IPS-18a (cell line): ENCODE data around the gene LRRC1.
"Not testable (repeated sequence)": the region's sequence is repeated elsewhere in the genome, so short reads cannot be mapped to it uniquely, and the experiment has no call there.

ENCODE experiments used
- H3K27ac ChIP-seq: one replicate; pipeline ENCODE4 v1.5.1; 2013; ENCODE audit warnings: low read length
- H3K27me3 ChIP-seq: one replicate; pipeline ENCODE4 v1.6.1; 2013; ENCODE audit warnings: mild to moderate bottlenecking, low read length; ENCODE audit not compliant: control insufficient read depth, insufficient read depth
- H3K36me3 ChIP-seq: one replicate; pipeline ENCODE4 v1.6.1; 2013; ENCODE audit warnings: low read depth, low read length; ENCODE audit not compliant: control insufficient read depth
- H3K4me1 ChIP-seq: one replicate; pipeline ENCODE4 v1.6.1; 2013; ENCODE audit warnings: low read depth, low read length; ENCODE audit not compliant: control insufficient read depth
- H3K4me3 ChIP-seq: one replicate; pipeline ENCODE4 v1.5.1; 2013; ENCODE audit warnings: low read length
- H3K9ac ChIP-seq: one replicate; pipeline ENCODE4 v1.6.1; 2013; ENCODE audit warnings: mild to moderate bottlenecking, low read length, moderate library complexity
- H3K9me3 ChIP-seq: one replicate; pipeline ENCODE4 v1.6.1; 2013; ENCODE audit warnings: low read depth, low read length; ENCODE audit not compliant: control insufficient read depth

Gene LRRC1

GRCh38 chr6:53805016-53805415 is 10.2 kb downstream of the LRRC1 start:
- no peak overlapping the region for H3K27ac ChIP-seq
- no peak overlapping the region for H3K4me3 ChIP-seq
- H3K36me3 ChIP-seq, result no peaks in the 10 kb centered on the region
- peaks cover 13% of the 10 kb centered on the region for H3K4me1 ChIP-seq
- no peaks in the 10 kb centered on the region for H3K9me3 ChIP-seq
- no peaks in the 10 kb centered on the region for H3K27me3 ChIP-seq
- H3K9ac ChIP-seq, result no peak overlapping the region

- Histone ChIP-seq H3K27me3 (no peaks in the 10 kb centered on the region), H3K4me1 (peaks cover 13% of the 10 kb centered on the region), H3K9me3 (no peaks in the 10 kb centered on the region), H3K36me3 (no peaks in the 10 kb centered on the region), H3K9ac (no peak overlapping the region), H3K4me3 (no peak overlapping the region), H3K27ac (no peak overlapping the region)
These were observed 10.9 kb downstream of the LRRC1 start for GRCh38 chr6:53805725-53806124.

GRCh38 chr6:53807606-53808005 is 12.8 kb downstream of the LRRC1 start:
- H3K9ac ChIP-seq, H3K9me3 ChIP-seq, H3K4me3 ChIP-seq, H3K36me3 ChIP-seq, H3K27me3 ChIP-seq, H3K27ac ChIP-seq: not testable (repeated sequence)
- peaks cover 13% of the 10 kb centered on the region for H3K4me1 ChIP-seq

- no peaks in the 10 kb centered on the region for H3K9me3 ChIP-seq
- H3K27ac ChIP-seq, result no peak overlapping the region
- peaks cover 13% of the 10 kb centered on the region for H3K4me1 ChIP-seq
- no peaks in the 10 kb centered on the region for H3K27me3 ChIP-seq
- no peak overlapping the region for H3K4me3 ChIP-seq
- H3K9ac ChIP-seq, result no peak overlapping the region
- H3K36me3 ChIP-seq, result no peaks in the 10 kb centered on the region
These were observed 13.6 kb downstream of the LRRC1 start for GRCh38 chr6:53808302-53808881.

GRCh38 chr6:53809691-53810090 is 14.9 kb downstream of the LRRC1 start:
- Histone ChIP-seq H3K4me3 (no peak overlapping the region), H3K4me1 (peaks cover 20% of the 10 kb centered on the region), H3K9me3 (no peaks in the 10 kb centered on the region), H3K27me3 (no peaks in the 10 kb centered on the region), H3K27ac (no peak overlapping the region), H3K36me3 (no peaks in the 10 kb centered on the region), H3K9ac (no peak overlapping the region)

DNA sequence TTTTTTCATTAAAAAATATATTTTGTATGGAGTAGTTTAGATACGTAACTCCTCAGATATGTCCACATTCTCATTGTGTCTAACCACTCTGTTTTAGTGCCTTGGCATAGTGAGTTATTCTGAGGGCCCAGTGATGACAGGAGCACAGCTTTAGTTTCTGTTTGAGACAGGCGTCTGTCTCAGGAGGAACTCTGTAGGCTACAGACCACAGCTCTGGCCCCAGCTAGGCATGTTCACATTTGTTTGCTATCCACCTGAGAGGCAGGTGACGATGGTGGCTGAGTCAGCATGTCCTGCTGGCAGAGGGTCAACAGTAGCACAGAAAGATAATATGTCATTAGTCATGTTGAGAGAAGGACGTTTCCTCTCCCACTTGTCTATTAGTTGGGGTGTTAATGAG is 16.3 kb downstream of the LRRC1 start:
- no peak overlapping the region for H3K9ac ChIP-seq
- no peak overlapping the region for H3K27ac ChIP-seq
- no peaks in the 10 kb centered on the region for H3K27me3 ChIP-seq
- no peaks in the 10 kb centered on the region for H3K9me3 ChIP-seq
- H3K36me3 ChIP-seq, result no peaks in the 10 kb centered on the region
- no peak overlapping the region for H3K4me3 ChIP-seq
- H3K4me1 ChIP-seq, result peaks cover 11% of the 10 kb centered on the region

DNA sequence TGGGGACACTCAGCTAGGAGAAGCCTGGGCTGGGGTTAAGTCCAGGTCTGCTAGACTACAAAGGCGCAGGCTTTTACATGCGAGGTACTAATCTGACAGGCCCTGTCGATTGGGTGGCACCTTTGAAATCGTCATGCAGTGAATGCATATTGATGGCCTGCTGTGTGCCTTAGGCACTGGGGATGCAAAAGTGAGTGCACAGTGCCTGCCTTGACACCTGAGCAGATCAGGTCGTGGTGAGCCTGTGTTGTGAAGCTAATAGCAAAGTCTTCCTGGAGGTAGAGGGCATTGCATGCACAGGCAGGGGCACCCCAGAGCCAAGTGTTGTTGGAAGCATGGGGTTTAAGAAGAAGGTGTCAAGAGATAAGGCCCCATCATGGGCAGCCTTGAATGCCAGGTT is 16.9 kb downstream of the LRRC1 start:
- no peak overlapping the region for H3K27ac ChIP-seq
- no peak overlapping the region for H3K9ac ChIP-seq
- peaks cover 7% of the 10 kb centered on the region for H3K4me1 ChIP-seq
- H3K9me3 ChIP-seq, result no peaks in the 10 kb centered on the region
- H3K27me3 ChIP-seq, result no peaks in the 10 kb centered on the region
- H3K36me3 ChIP-seq, result no peaks in the 10 kb centered on the region
- no peak overlapping the region for H3K4me3 ChIP-seq

DNA sequence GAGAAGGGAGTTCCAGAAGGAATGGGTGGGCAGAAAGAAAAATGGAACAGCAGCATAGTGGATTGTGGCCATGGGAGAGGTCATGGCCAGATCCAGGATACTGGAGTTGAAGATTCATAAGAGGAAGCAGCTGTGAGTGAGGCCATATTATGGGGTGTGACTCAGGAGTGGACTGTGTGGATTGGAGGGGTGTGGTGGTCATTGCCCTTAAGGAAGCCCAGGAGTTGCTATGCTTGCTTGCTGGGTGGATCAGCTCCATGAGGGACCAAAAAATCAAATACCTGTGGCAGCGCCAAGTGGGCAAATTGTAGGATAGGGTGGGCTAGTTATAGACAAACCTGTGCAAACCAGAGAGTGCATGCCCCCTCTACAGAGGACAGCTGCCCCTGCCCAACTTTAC is 18.3 kb downstream of the LRRC1 start:
- Histone ChIP-seq H3K9me3 (no peaks in the 10 kb centered on the region), H3K9ac (no peak overlapping the region), H3K36me3 (no peaks in the 10 kb centered on the region), H3K4me3 (no peak overlapping the region), H3K27me3 (no peaks in the 10 kb centered on the region), H3K4me1 (peaks cover 7% of the 10 kb centered on the region), H3K27ac (no peak overlapping the region)

GRCh38 chr6:53813801-53814200 is 19.0 kb downstream of the LRRC1 start:
- Histone ChIP-seq H3K4me1 (peaks cover 10% of the 10 kb centered on the region), H3K36me3 (no peaks in the 10 kb centered on the region), H3K4me3 (no peak overlapping the region), H3K9ac (no peak overlapping the region), H3K9me3 (no peaks in the 10 kb centered on the region), H3K27ac (no peak overlapping the region), H3K27me3 (no peaks in the 10 kb centered on the region)

GRCh38 chr6:53814353-53814752 is 19.5 kb downstream of the LRRC1 start:
- Histone ChIP-seq H3K4me1 (peaks cover 12% of the 10 kb centered on the region), H3K9ac (no peak overlapping the region), H3K36me3 (no peaks in the 10 kb centered on the region), H3K4me3 (no peak overlapping the region), H3K27me3 (no peaks in the 10 kb centered on the region), H3K9me3 (no peaks in the 10 kb centered on the region), H3K27ac (no peak overlapping the region)

GRCh38 chr6:53815381-53816119 is 20.7 kb downstream of the LRRC1 start:
- no peak overlapping the region for H3K27ac ChIP-seq
- no peaks in the 10 kb centered on the region for H3K36me3 ChIP-seq
- no peaks in the 10 kb centered on the region for H3K9me3 ChIP-seq
- no peak overlapping the region for H3K9ac ChIP-seq
- no peak overlapping the region for H3K4me3 ChIP-seq
- H3K27me3 ChIP-seq, result no peaks in the 10 kb centered on the region
- peaks cover 12% of the 10 kb centered on the region for H3K4me1 ChIP-seq
